HG03159 (cell line): ENCODE data around the gene PTPN2.
"Not testable (repeated sequence)": the region's sequence is repeated elsewhere in the genome, so short reads cannot be mapped to it uniquely, and the experiment has no call there.

Source experiments
- ATAC-seq: cut with Tn5 transposase; IDR thresholded peaks from one replicate; pipeline ENCODE4 v1.9.1; 2021; ENCODE audit warnings: mild to moderate bottlenecking, moderate library complexity; ENCODE audit not compliant: unreplicated experiment

PTPN2 gene

GRCh38 chr18:12776821-12777471 is 107.1 kb downstream of the PTPN2 start:
- ATAC-seq = no peak

GRCh38 chr18:12776415-12776814 is 107.6 kb downstream of the PTPN2 start:
- ATAC-seq = not testable (repeated sequence)

GRCh38 chr18:12774982-12775381 is 109.1 kb downstream of the PTPN2 start:
- no peak for ATAC-seq

- no peak for ATAC-seq
These were observed 110.7 kb downstream of the PTPN2 start for GRCh38 chr18:12773369-12773768.

- no peak for ATAC-seq
These were observed 111.9 kb downstream of the PTPN2 start for GRCh38 chr18:12772111-12772510.

- no peak for ATAC-seq
These were observed 113.4 kb downstream of the PTPN2 start for GRCh38 chr18:12770469-12771219.

- ATAC-seq = no peak
These were observed 114.2 kb downstream of the PTPN2 start for GRCh38 chr18:12769644-12770440.

- ATAC-seq = no peak
These were observed 114.9 kb downstream of the PTPN2 start for GRCh38 chr18:12769136-12769535.

- ATAC-seq = no peak
These were observed 115.4 kb downstream of the PTPN2 start for GRCh38 chr18:12768625-12769024.

GRCh38 chr18:12767580-12768155 is 116.4 kb downstream of the PTPN2 start:
- ATAC-seq = no peak

GRCh38 chr18:12766986-12767433 is 117.0 kb downstream of the PTPN2 start:
- ATAC-seq = no peak

GRCh38 chr18:12765586-12765985 is 118.5 kb downstream of the PTPN2 start:
- no peak for ATAC-seq

- ATAC-seq = no peak
These were observed 118.9 kb downstream of the PTPN2 start for GRCh38 chr18:12765126-12765525.

GRCh38 chr18:12758566-12758965 is 125.5 kb downstream of the PTPN2 start:
- ATAC-seq = not testable (repeated sequence)

- not testable (repeated sequence) for ATAC-seq
These were observed 127.3 kb downstream of the PTPN2 start for GRCh38 chr18:12756619-12757239.

GRCh38 chr18:12755606-12756005 is 128.4 kb downstream of the PTPN2 start:
- not testable (repeated sequence) for ATAC-seq

GRCh38 chr18:12754511-12754910 is 129.5 kb downstream of the PTPN2 start:
- no peak for ATAC-seq

- ATAC-seq = no peak
These were observed 132.1 kb downstream of the PTPN2 start for GRCh38 chr18:12751891-12752290.

- ATAC-seq = no peak
These were observed 132.5 kb downstream of the PTPN2 start for GRCh38 chr18:12751503-12751884.

- no peak for ATAC-seq
These were observed 133.1 kb downstream of the PTPN2 start for GRCh38 chr18:12750715-12751502.
